Neural cell (in vitro differentiated cells): Measurements from ENCODE around the gene NUP210L. TPM values are rescaled to one million over a fixed set of nuclear protein-coding genes. Genes with fewer than 3 reads are reported as not detected.

Experiments used
- H2AFZ ChIP-seq: fragments of 200-600, 300-800 bp; sonication (generic), shearing (Covaris generic); 2 replicates; pipeline ENCODE4 v1.6.0; 2014; ENCODE audit warnings: low read depth, mild to moderate bottlenecking, antibody characterized with exemption, low read length, moderate library complexity
- H3F3A ChIP-seq: fragments of 200-600 bp; shearing (Covaris generic); 2 replicates; pipeline ENCODE4 v1.6.1; 2016; ENCODE audit warnings: mild to moderate bottlenecking, moderate library complexity, mixed read lengths, antibody characterized with exemption, low read length; ENCODE audit not compliant: insufficient read depth, poor library complexity, severe bottlenecking
- H3K27ac ChIP-seq: fragments of 200-600, 300-800 bp; sonication (generic), shearing (Covaris generic); 2 replicates; pipeline ENCODE4 v1.5.1; 2014; ENCODE audit warnings: mild to moderate bottlenecking, low read length, moderate library complexity
- H3K27me3 ChIP-seq: fragments of 300-800, 200-600 bp; sonication (generic), shearing (Covaris generic); 2 replicates; pipeline ENCODE4 v1.6.0; 2014; ENCODE audit warnings: mild to moderate bottlenecking, low read depth, low read length, moderate library complexity; ENCODE audit not compliant: insufficient read depth
- H3K36me3 ChIP-seq: fragments of 300-800, 200-600 bp; sonication (generic), shearing (Covaris generic); 2 replicates; pipeline ENCODE4 v1.5.1; 2014; ENCODE audit warnings: mild to moderate bottlenecking, antibody characterized with exemption, low read length, moderate library complexity; ENCODE audit not compliant: insufficient read depth
- H3K4me2 ChIP-seq: fragments of 300-800, 200-600 bp; sonication (generic), shearing (Covaris generic); 2 replicates; pipeline ENCODE4 v1.6.0; 2014; ENCODE audit warnings: mild to moderate bottlenecking, low read length
- H3K4me3 ChIP-seq: fragments of 300-800, 200-600 bp; sonication (generic), shearing (Covaris generic); 2 replicates; pipeline ENCODE4 v1.5.1; 2014; ENCODE audit warnings: mild to moderate bottlenecking, low read length, moderate library complexity
- H3K79me2 ChIP-seq: fragments of 200-600 bp; shearing (Covaris generic); replicated peaks from 2 replicates; pipeline ENCODE4 v1.6.0; 2014; ENCODE audit warnings: mild to moderate bottlenecking, low read length, moderate library complexity; ENCODE audit not compliant: insufficient read depth
- H3K9ac ChIP-seq: fragments of 300-800, 200-600 bp; sonication (generic), shearing (Covaris generic); 2 replicates; pipeline ENCODE4 v1.6.1; 2016; ENCODE audit warnings: mild to moderate bottlenecking, low read length, mixed read lengths
- H3K9me2 ChIP-seq: fragments of 200-600 bp; shearing (Covaris generic); 2 replicates; pipeline ENCODE4 v1.6.1; 2016; ENCODE audit warnings: mild to moderate bottlenecking, low read length, mixed read lengths; ENCODE audit not compliant: insufficient read depth
- H3K9me3 ChIP-seq: fragments of 200-600, 300-800 bp; sonication (generic), shearing (Covaris generic); 2 replicates; pipeline ENCODE4 v1.6.1; 2016; ENCODE audit warnings: mild to moderate bottlenecking, mixed run types, low read length, moderate library complexity, mixed read lengths
- H4K20me1 ChIP-seq: fragments of 200-600 bp; shearing (Covaris generic); 2 replicates; pipeline ENCODE4 v1.6.1; 2016; ENCODE audit warnings: mild to moderate bottlenecking, mixed run types; ENCODE audit not compliant: insufficient read depth
- CTCF ChIP-seq: fragments of 450-650 bp; IDR thresholded peaks from 2 replicates; pipeline ENCODE4 v1.5.1; 2014; ENCODE audit warnings: antibody characterized with exemption, mild to moderate bottlenecking, moderate library complexity; ENCODE audit not compliant: poor library complexity, severe bottlenecking
- EP300 ChIP-seq: fragments of 450-650 bp; conservative IDR thresholded peaks from 2 replicates; pipeline ENCODE4 v1.6.1; 2014; ENCODE audit warnings: antibody characterized with exemption, mild to moderate bottlenecking, moderate library complexity; ENCODE audit not compliant: poor library complexity, severe bottlenecking
- EZH2 ChIP-seq: fragments of 200-600, 300-800 bp; shearing (Covaris generic), sonication (generic); IDR thresholded peaks from 2 replicates; pipeline ENCODE4 v1.6.1; 2014; ENCODE audit warnings: antibody characterized with exemption, low read length, borderline replicate concordance, mild to moderate bottlenecking; ENCODE audit not compliant: insufficient read depth, poor library complexity, severe bottlenecking
- MXI1 ChIP-seq: fragments of 450-650 bp; conservative IDR thresholded peaks from 2 replicates; pipeline ENCODE4 v1.6.1; 2014; ENCODE audit warnings: antibody characterized with exemption, mild to moderate bottlenecking; ENCODE audit not compliant: poor library complexity, severe bottlenecking
- POLR2AphosphoS5 ChIP-seq: IDR thresholded peaks from 2 replicates; pipeline ENCODE4 v1.6.1; 2012
- RAD21 ChIP-seq: fragments of 450-650 bp; conservative IDR thresholded peaks from 2 replicates; pipeline ENCODE4 v1.6.1; 2014; ENCODE audit warnings: antibody characterized with exemption, mild to moderate bottlenecking, moderate library complexity
- REST ChIP-seq: IDR thresholded peaks from 2 replicates; pipeline ENCODE4 v1.6.1; 2012; ENCODE audit warnings: borderline replicate concordance
- SMC3 ChIP-seq: fragments of 450-650 bp; conservative IDR thresholded peaks from 2 replicates; pipeline ENCODE4 v1.6.1; 2014; ENCODE audit warnings: antibody characterized with exemption, mild to moderate bottlenecking, moderate library complexity; ENCODE audit not compliant: poor library complexity
- TAF1 ChIP-seq: IDR thresholded peaks from 2 replicates; pipeline ENCODE4 v1.6.1; 2012; ENCODE audit warnings: low read depth
- polyA plus RNA-seq: library from polyadenylated mRNA; depleted of rRNA; stranded (reverse); fragments of >200 nt; gene quantifications from 2 replicates; pipeline ENCODE4 v1.2.3, GENCODE V29; 2014

The NUP210L gene
- polyA plus RNA-seq, 1 donor from 2014 or later = 0.09 TPM

- no peaks in the 10 kb centered on the region for H3F3A ChIP-seq
- no peak overlapping the region for H3K4me2 ChIP-seq
- no peak overlapping the region for H3K9ac ChIP-seq
- H4K20me1 ChIP-seq = no peaks in the 10 kb centered on the region
- no peaks in the 10 kb centered on the region for H3K9me2 ChIP-seq
- H3K27me3 ChIP-seq = no peaks in the 10 kb centered on the region
- no peak overlapping the region for H2AFZ ChIP-seq
- H3K36me3 ChIP-seq = peaks cover 2% of the 10 kb centered on the region
- H3K4me3 ChIP-seq = no peak overlapping the region
- TF ChIP-seq REST (no peak), TAF1 (no peak), RAD21 (no peak), SMC3 (no peak), MXI1 (no peak), POLR2AphosphoS5 (no peak), CTCF (no peak), EZH2 (no peak), EP300 (no peak)
- H3K9me3 ChIP-seq = no peaks in the 10 kb centered on the region
- peaks cover 15% of the 10 kb centered on the region for H3K79me2 ChIP-seq
- H3K27ac ChIP-seq = no peak overlapping the region
Observed at GRCh38 chr1:153987621-153988020, 167.3 kb downstream of the NUP210L start.

- H4K20me1 ChIP-seq = no peaks in the 10 kb centered on the region
- peaks cover 6% of the 10 kb centered on the region for H3K79me2 ChIP-seq
- no peak within 1 kb of the TSS for H3K4me2 ChIP-seq
- no peaks in the 10 kb centered on the region for H3K27me3 ChIP-seq
- no peak within 1 kb of the TSS for H3K4me3 ChIP-seq
- no peaks in the 10 kb centered on the region for H3K36me3 ChIP-seq
- no peak within 1 kb of the TSS for H3K9ac ChIP-seq
- H3K27ac ChIP-seq = no peak within 1 kb of the TSS
- H2AFZ ChIP-seq = no peak within 1 kb of the TSS
- H3F3A ChIP-seq = no peaks in the 10 kb centered on the region
- no peaks in the 10 kb centered on the region for H3K9me2 ChIP-seq
- no peaks in the 10 kb centered on the region for H3K9me3 ChIP-seq
- no peak for TF ChIP-seq SMC3
- TF ChIP-seq RAD21 = no peak
- TF ChIP-seq POLR2AphosphoS5 = no peak
- no peak for TF ChIP-seq REST
- no peak for TF ChIP-seq EZH2
- no peak for TF ChIP-seq EP300
- TF ChIP-seq MXI1 = no peak
- TF ChIP-seq TAF1 = no peak
Observed at GRCh38 chr1:153985941-153986761, 168.7 kb downstream of the NUP210L start, which contains the start of gene RAB13. RAB13 (minus strand) TSS chr1:153986339; CDS start chr1:153986236, 103 bp downstream.
